ENCODE data around the gene NAA38. TPM values are rescaled to one million over a fixed set of nuclear protein-coding genes. Genes with fewer than 3 reads are reported as not detected.

The NAA38 gene
- total RNA-seq, 1 experiment from 2014 or later = 50.2 TPM

GRCh38 chr17:7807206-7807605 lies 50.2 kb downstream of the NAA38 start:
- TF ChIP-seq CTCF (conservative IDR thresholded peaks at IDR 0.05) = no peak
- no peak overlapping the region for H4K8ac ChIP-seq (replicated peaks; ENCODE audit: insufficient read length, low read depth, low read length)
- H3K79me2 ChIP-seq (ENCODE audit: insufficient read depth, low read length) = no peaks in the 10 kb centered on the region
- H4K20me1 ChIP-seq (ENCODE audit: control insufficient read depth, insufficient read depth, insufficient read length) = no peaks in the 10 kb centered on the region
- no peak overlapping the region for H2BK15ac ChIP-seq (ENCODE audit: low read depth, low read length)
- WGBS (ENCODE audit: extremely low coverage, insufficient read length, low lambda C conversion rate) = no CpG with 5 or more reads among the region's 21 CpGs
- Mint-ChIP-seq H3K27me3 (ENCODE audit: low read depth) (peaks cover 20% of the 10 kb centered on the region), H3K4me3 (no peak overlapping the region), H3K9me3 (no peaks in the 10 kb centered on the region; a peak in 1 of 5 replicates), H3K36me3 (ENCODE audit: insufficient read depth in 1 of 3, low read depth in 3 of 3) (no peaks in the 10 kb centered on the region), H3K4me1 (peaks cover 7 to 10% of the 10 kb centered on the region in 2 experiments; a peak in 3 of 4 replicates), H3K27ac (no peak overlapping the region)
- no peaks in the 10 kb centered on the region for H3K79me1 ChIP-seq (ENCODE audit: insufficient read depth, low read depth, low read length, poor library complexity, severe bottlenecking)
- no peaks in the 10 kb centered on the region for H3K4me1 ChIP-seq (ENCODE audit: insufficient read depth, low read length)
- H3K56ac ChIP-seq (ENCODE audit: insufficient read length, low read depth, low read length) = no peak overlapping the region
- H3K18ac ChIP-seq (ENCODE audit: insufficient read length, low read depth, low read length) = no peak overlapping the region
- no peak overlapping the region for H2BK12ac ChIP-seq (ENCODE audit: insufficient read length, low read depth, low read length)
- no peak overlapping the region for H3K4me2 ChIP-seq (ENCODE audit: insufficient read depth, insufficient read length, low read length)
- H2BK20ac ChIP-seq (ENCODE audit: low read depth, low read length, poor library complexity, severe bottlenecking) = no peak overlapping the region
- no peak overlapping the region for H2AFZ ChIP-seq (ENCODE audit: low read length)
- no peak overlapping the region for H3K27ac ChIP-seq (ENCODE audit: insufficient read length, low read depth, low read length)
- H2AK5ac ChIP-seq (ENCODE audit: insufficient read length, low read length) = no peak overlapping the region
- no peak for DNase-seq
- no peak overlapping the region for H3K4ac ChIP-seq (ENCODE audit: low read depth, low read length)
- H3K9me3 ChIP-seq (ENCODE audit: control insufficient read depth, low read depth, low read length) = no peaks in the 10 kb centered on the region
- H4K5ac ChIP-seq (ENCODE audit: insufficient read length, low read depth, low read length) = no peak overlapping the region
- H3K27me3 ChIP-seq (ENCODE audit: insufficient read depth, low read length) = no peaks in the 10 kb centered on the region; the same call in 1 of the 2 replicates
- no peak overlapping the region for H4K91ac ChIP-seq (ENCODE audit: insufficient read length, low read depth, low read length)
- no peak overlapping the region for H3K23ac ChIP-seq (ENCODE audit: insufficient read length, low read depth, low read length)
- no peak overlapping the region for H3K14ac ChIP-seq (ENCODE audit: insufficient read depth, low read length)
- no peak overlapping the region for H3K9ac ChIP-seq (ENCODE audit: extremely low read depth, insufficient read length, low read length)
- no peak overlapping the region for H3T11ph ChIP-seq (ENCODE audit: low read length)
- H2BK5ac ChIP-seq (ENCODE audit: insufficient read length, low read length) = no peak overlapping the region
- no peak overlapping the region for H2BK120ac ChIP-seq (ENCODE audit: low read depth, low read length, poor library complexity, severe bottlenecking)
- H3K23me2 ChIP-seq (ENCODE audit: insufficient read length, low read depth, low read length, poor library complexity, severe bottlenecking) = no peaks in the 10 kb centered on the region

Other genes with a start within 250 kb of the NAA38 start
- gene FXR2, start 242.7 kb downstream of the NAA38 start, total RNA-seq (2021) = 36.1 and 36.4 TPM in 2 replicates
- 72.1 and 77.6 TPM in 2 replicates for gene SAT2, start 229.7 kb downstream of the NAA38 start, total RNA-seq (2021)
- gene SHBG, start 227.4 kb downstream of the NAA38 start, total RNA-seq (2021) = 1.5 and 1.6 TPM in 2 replicates
- gene ATP1B2, start 206.6 kb downstream of the NAA38 start, total RNA-seq (2021) = 15.4 and 16.2 TPM in 2 replicates
- 163 and 164 TPM in 2 replicates for gene TP53, start 170.1 kb downstream of the NAA38 start, total RNA-seq (2021)
- gene WRAP53, start 169.1 kb downstream of the NAA38 start, total RNA-seq (2021) = 27.0 and 29.8 TPM in 2 replicates
- 11.3 and 11.4 TPM in 2 replicates for gene EFNB3, start 152.4 kb downstream of the NAA38 start, total RNA-seq (2021)
- 0.15 and 0.22 TPM in 2 replicates for gene DNAH2, start 139.8 kb downstream of the NAA38 start, total RNA-seq (2021)
- gene KDM6B, start 23.3 kb downstream of the NAA38 start, total RNA-seq (2021) = 26.7 and 28.9 TPM in 2 replicates
- gene TMEM88, start 2.5 kb downstream of the NAA38 start, total RNA-seq (2021) = 8.9 and 11.3 TPM in 2 replicates
- 17.1 and 18.0 TPM in 2 replicates for gene CYB5D1, start 444 bp upstream of the NAA38 start, total RNA-seq (2021)
- 33.2 and 35.7 TPM in 2 replicates for gene CHD3, start 31.2 kb upstream of the NAA38 start, total RNA-seq (2021)
- gene RNF227, start 58.7 kb upstream of the NAA38 start, total RNA-seq (2021) = 1.9 and 2.5 TPM in 2 replicates
- gene KCNAB3, start 72.3 kb upstream of the NAA38 start, total RNA-seq (2021) = 5.7 and 6.4 TPM in 2 replicates
- 132 and 160 TPM in 2 replicates for gene TRAPPC1, start 74.4 kb upstream of the NAA38 start, total RNA-seq (2021)
- gene CNTROB, start 74.6 kb upstream of the NAA38 start, total RNA-seq (2021) = 25.8 and 30.1 TPM in 2 replicates
- 0.15 and 0.35 TPM in 2 replicates for gene GUCY2D, start 145.1 kb upstream of the NAA38 start, total RNA-seq (2021)
- gene ALOX15B, start 181.5 kb upstream of the NAA38 start, total RNA-seq (2021) = 0.11 TPM in 1 of 2 replicates, not detected in the other
- gene ALOX12B, start 230.2 kb upstream of the NAA38 start, total RNA-seq (2021) = 0.86 and 1.2 TPM in 2 replicates

Measured in H9 (cell line).